ENCODE data around the gene CAPN8.

CAPN8 gene

GRCh38 chr1:223669003-223669795 lies 3.7 kb upstream of the CAPN8 start:
- DNase-seq (ENCODE audit: low read depth): no peak
- no peak overlapping the region for H3K4me3 ChIP-seq (ENCODE audit: low read depth, low read length)
- no peak for TF ChIP-seq CTCF (IDR thresholded peaks at IDR 0.05; ENCODE audit: insufficient read depth, low read depth, low read length, missing control alignments)

- H3K4me3 ChIP-seq (ENCODE audit: low read depth, low read length): no peak overlapping the region
- TF ChIP-seq CTCF (IDR thresholded peaks at IDR 0.05; ENCODE audit: insufficient read depth, low read depth, low read length, missing control alignments): no peak
- no peak for DNase-seq (ENCODE audit: low read depth)
These were observed 2.1 kb upstream of the CAPN8 start for GRCh38 chr1:223667484-223668182.

- no peak for TF ChIP-seq CTCF (IDR thresholded peaks at IDR 0.05; ENCODE audit: insufficient read depth, low read depth, low read length, missing control alignments)
- H3K4me3 ChIP-seq (ENCODE audit: low read depth, low read length): no peak overlapping the region
- DNase-seq (ENCODE audit: low read depth): no peak
These were observed 1.4 kb downstream of the CAPN8 start for GRCh38 chr1:223664106-223664505.

- no peak for DNase-seq (ENCODE audit: low read depth)
- H3K4me3 ChIP-seq (ENCODE audit: low read depth, low read length): no peak overlapping the region
- no peak for TF ChIP-seq CTCF (IDR thresholded peaks at IDR 0.05; ENCODE audit: insufficient read depth, low read depth, low read length, missing control alignments)
These were observed 2.6 kb downstream of the CAPN8 start for GRCh38 chr1:223662943-223663342.

- DNase-seq (ENCODE audit: low read depth): no peak
- no peak overlapping the region for H3K4me3 ChIP-seq (ENCODE audit: low read depth, low read length)
- no peak for TF ChIP-seq CTCF (IDR thresholded peaks at IDR 0.05; ENCODE audit: insufficient read depth, low read depth, low read length, missing control alignments)
These were observed 5.8 kb downstream of the CAPN8 start for GRCh38 chr1:223659711-223660110.

- no peak for TF ChIP-seq CTCF (IDR thresholded peaks at IDR 0.05; ENCODE audit: insufficient read depth, low read depth, low read length, missing control alignments)
- no peak for DNase-seq (ENCODE audit: low read depth)
- H3K4me3 ChIP-seq (ENCODE audit: low read depth, low read length): no peak overlapping the region
These were observed 7.5 kb downstream of the CAPN8 start for GRCh38 chr1:223657978-223658377.
